Mucosa of descending colon (tissue), 3 donors: ENCODE measurements around the gene SCARB1. TPM values are rescaled to one million over a fixed set of nuclear protein-coding genes. Genes with fewer than 3 reads are reported as not detected.
A peak's percentile ranks its signal among the peaks of the same experiment; 100 is the strongest.

Experiments used
- ATAC-seq: fragments of 200-7000 bp; cut with Tn5 transposase; one replicate; pipeline ENCODE4 v1.9.1; 2020; ENCODE audit warnings: mild to moderate bottlenecking, moderate library complexity
- DNase-seq, 3 donors: peaks; one replicate each; pipeline ENCODE4 v3.0.0-alpha.2; 2020
- H3K36me3 ChIP-seq: fragments of 200-600 bp; one replicate; pipeline ENCODE4 v1.8.0; 2021; ENCODE audit warnings: low read depth, mild to moderate bottlenecking
- H3K4me1 ChIP-seq: fragments of 200-600 bp; one replicate; pipeline ENCODE4 v1.8.0; 2021; ENCODE audit warnings: low read depth, mild to moderate bottlenecking
- H3K4me3 ChIP-seq: fragments of 200-600 bp; one replicate; pipeline ENCODE4 v1.8.0; 2021; ENCODE audit warnings: mild to moderate bottlenecking
- H3K9me3 ChIP-seq: fragments of 200-600 bp; one replicate; pipeline ENCODE4 v1.8.0; 2021; ENCODE audit warnings: mild to moderate bottlenecking
- CTCF ChIP-seq: fragments of 200-600 bp; IDR thresholded peaks from one replicate; pipeline ENCODE4 v1.8.0; 2022; ENCODE audit warnings: antibody characterized with exemption, mild to moderate bottlenecking
- intact Hi-C, 2 donors: fragments of 100-400 bp; cut with DNase I in 1 of 2; cut with micrococcal nuclease in 1 of 2; formaldehyde crosslinking; loops; one replicate each; pipeline versions ENCODE4 v1.11.0 to v1.11.1; 2022; cut with DNase I, micrococcal nuclease
- total RNA-seq, 3 donors: library from RNA; stranded (reverse); fragmentation: NEBNext Ultra II Directional in 2 of 3; extraction: Animal tissue kit (Norgen Biotek cat#: 25700) in 2 of 3; gene quantifications; one replicate each; pipeline versions ENCODE4 v1.2.1 to v1.2.4, GENCODE V29; 2021 to 2023
- donor health status: DM: no; HTN: no; CAD: no; lungs with moderate emphysema.
- donor health status: DM: no; HTN: no; CAD: no.
- donor health status: DM: no; HTN: yes; CAD: no.

The SCARB1 gene
- total RNA-seq, 3 donors from 2014 or later: 23.0 to 55.1 (median 31.2) TPM

DNA sequence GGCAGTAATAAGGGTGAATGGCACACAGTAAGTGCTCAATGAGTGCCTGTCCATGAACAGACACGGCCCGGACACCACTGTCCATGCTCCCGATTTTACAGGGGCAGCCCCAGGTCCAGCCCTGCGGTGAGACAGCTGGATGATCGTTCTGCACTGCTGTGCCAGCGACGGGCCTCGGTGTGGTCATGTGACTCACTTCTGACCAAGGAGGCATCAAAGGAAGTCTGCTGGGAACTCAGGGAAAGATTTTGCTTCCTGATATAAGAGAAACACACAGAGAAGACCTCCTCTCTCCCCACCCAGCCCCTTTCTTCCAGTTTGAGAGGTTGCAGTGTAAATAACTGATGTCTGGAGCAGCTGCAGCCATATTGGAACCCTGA is 126.6 kb downstream of the SCARB1 start:
- ATAC-seq (no peak), DNase-seq (no peak)
- no peak for TF ChIP-seq CTCF
- H3K9me3 ChIP-seq: no peaks in the 10 kb centered on the region
- H3K4me3 ChIP-seq: no peak overlapping the region
- intact Hi-C loops: no loop called here
- peaks cover 3% of the 10 kb centered on the region for H3K4me1 ChIP-seq
- H3K36me3 ChIP-seq: no peaks in the 10 kb centered on the region

DNA sequence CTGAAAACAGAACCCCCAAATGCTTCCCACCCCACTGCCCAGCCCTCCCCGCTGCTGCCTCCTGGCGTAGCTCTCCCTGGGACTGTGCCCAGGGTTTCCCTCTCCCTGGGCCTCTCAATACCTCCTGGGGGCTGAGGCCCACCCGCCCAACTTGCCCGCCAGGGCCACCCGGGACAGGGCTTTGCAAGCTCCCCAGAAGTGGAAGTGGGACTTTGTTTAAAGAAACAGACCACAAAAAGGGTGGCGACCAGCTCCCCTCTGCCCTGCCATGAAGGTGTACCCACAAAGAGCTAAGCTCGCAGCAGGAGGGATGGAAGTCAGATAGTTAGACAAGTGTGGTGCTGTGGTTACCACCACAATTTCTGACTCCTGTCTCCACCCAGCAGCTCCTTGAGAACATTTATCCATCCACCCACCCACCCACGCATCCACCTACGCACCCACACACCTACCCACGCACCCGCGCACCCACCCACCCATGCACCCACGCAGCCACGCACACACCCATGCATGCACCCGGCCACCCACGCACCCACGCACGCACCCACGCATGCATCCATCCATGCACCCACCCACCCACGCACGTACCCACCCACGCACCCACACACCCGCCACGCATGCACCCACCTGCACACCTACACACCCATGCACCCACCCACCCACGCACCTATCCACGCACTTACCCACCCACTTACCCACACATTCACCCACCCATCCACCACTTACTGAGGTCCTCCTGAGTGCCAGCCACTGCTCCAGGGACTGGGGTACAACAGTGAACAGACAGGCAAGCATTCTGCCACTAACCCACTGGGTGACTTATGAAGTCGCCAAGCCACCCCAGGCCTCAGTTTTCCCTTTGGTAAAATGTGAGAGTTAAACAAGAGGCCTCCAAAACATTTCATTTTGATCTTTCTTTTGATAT is 127.3 kb downstream of the SCARB1 start:
- Histone ChIP-seq H3K9me3 (no peaks in the 10 kb centered on the region), H3K36me3 (no peaks in the 10 kb centered on the region), H3K4me3 (no peak overlapping the region), H3K4me1 (peaks cover 3% of the 10 kb centered on the region)
- DNase-seq (no peak), ATAC-seq (no peak)
- intact Hi-C loops: no loop called here
- no peak for TF ChIP-seq CTCF

DNA sequence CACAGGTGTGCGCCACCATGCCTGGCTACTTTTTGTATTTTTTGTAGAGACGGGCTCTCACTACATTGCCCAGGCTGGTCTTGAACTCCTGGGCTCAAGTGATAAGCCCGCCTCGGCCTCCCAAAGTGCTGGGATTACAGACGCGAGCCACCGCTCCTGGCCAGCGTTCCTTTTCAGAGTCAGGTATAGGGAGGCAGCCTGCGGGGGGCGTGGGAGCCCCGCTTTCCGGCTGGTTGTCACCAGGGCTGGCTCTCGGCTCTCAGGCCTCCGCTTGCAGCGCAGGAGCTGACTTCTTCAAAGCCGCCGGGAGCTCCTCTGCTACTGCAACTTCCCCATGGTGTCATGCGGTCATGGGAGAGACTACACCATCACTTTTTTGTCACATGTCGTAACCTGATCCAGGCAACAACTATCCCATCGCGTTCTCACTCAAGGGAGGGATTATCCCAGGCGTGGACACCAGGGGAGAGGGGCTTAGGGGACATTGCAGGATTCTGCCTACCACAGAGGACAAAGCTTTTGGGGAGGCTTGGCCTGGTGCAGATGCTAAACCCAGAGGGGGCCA is 129.4 kb downstream of the SCARB1 start:
- no peak for TF ChIP-seq CTCF
- intact Hi-C loops: no loop called here
- H3K4me1 ChIP-seq: peaks cover 3% of the 10 kb centered on the region
- no peaks in the 10 kb centered on the region for H3K36me3 ChIP-seq
- peak; percentile 38 for ATAC-seq
- no peak overlapping the region for H3K4me3 ChIP-seq
- DNase-seq: no peak
- H3K9me3 ChIP-seq: no peaks in the 10 kb centered on the region

- no peak for ATAC-seq
- H3K4me1 ChIP-seq: peaks cover 3% of the 10 kb centered on the region
- TF ChIP-seq CTCF: no peak
- intact Hi-C loops: no loop called here
- DNase-seq: no peak
- no peak overlapping the region for H3K4me3 ChIP-seq
- no peaks in the 10 kb centered on the region for H3K9me3 ChIP-seq
- no peaks in the 10 kb centered on the region for H3K36me3 ChIP-seq
These were observed 130.6 kb downstream of the SCARB1 start for GRCh38 chr12:124733086-124733485.

- TF ChIP-seq CTCF: no peak
- no peak overlapping the region for H3K4me3 ChIP-seq
- H3K36me3 ChIP-seq: no peaks in the 10 kb centered on the region
- ATAC-seq: no peak
- H3K4me1 ChIP-seq: peaks cover 3% of the 10 kb centered on the region
- no peaks in the 10 kb centered on the region for H3K9me3 ChIP-seq
- no peak for DNase-seq
- intact Hi-C loops: no loop called here
These were observed 131.2 kb downstream of the SCARB1 start for GRCh38 chr12:124732275-124733075.
